Colonic mucosa (tissue), 4 donors: ENCODE results near the gene ODF2. TPM values are rescaled to one million over a fixed set of nuclear protein-coding genes. Genes with fewer than 3 reads are reported as not detected.
"Not testable (repeated sequence)": the region's sequence is repeated elsewhere in the genome, so short reads cannot be mapped to it uniquely, and the experiment has no call there.

ENCODE experiments used
- DNase-seq: peaks from one replicate; pipeline ENCODE4 v3.0.0-alpha.2; 2020
- H3K27ac ChIP-seq: fragments of 200-600 bp; one replicate; pipeline ENCODE4 v1.8.0; 2021
- H3K27me3 ChIP-seq: fragments of 200-600 bp; one replicate; pipeline ENCODE4 v1.8.0; 2021
- H3K36me3 ChIP-seq: fragments of 200-600 bp; one replicate; pipeline ENCODE4 v1.8.0; 2021
- H3K4me1 ChIP-seq: fragments of 200-600 bp; one replicate; pipeline ENCODE4 v1.8.0; 2021; ENCODE audit warnings: mild to moderate bottlenecking
- H3K4me3 ChIP-seq: fragments of 200-600 bp; one replicate; pipeline ENCODE4 v1.8.0; 2021
- H3K9ac ChIP-seq, 2 donors: one replicate each; pipeline ENCODE4 v1.7.0; 2013; ENCODE audit warnings: control low read depth in 2 of 2, low read depth in 2 of 2, low read length in 2 of 2
- H3K9me3 ChIP-seq: fragments of 200-600 bp; one replicate; pipeline ENCODE4 v1.8.0; 2021
- intact Hi-C: fragments of 100-400 bp; cut with DNase I; formaldehyde crosslinking; loops from one replicate; pipeline ENCODE4 v1.14.1; 2022
- total RNA-seq, 2 donors: library from RNA; stranded (reverse); fragmentation: NEBNext Ultra II Directional in 1 of 2; extraction: Animal tissue kit (Norgen Biotek cat#: 25700) in 1 of 2; gene quantifications; one replicate each; pipeline ENCODE4 v1.2.1, GENCODE V29; 2021
- TF ChIP-seq, protein P1 (sequence below): fragments of 200-600 bp; IDR thresholded peaks from one replicate; pipeline ENCODE4 v1.8.0; 2022; ENCODE audit warnings: antibody characterized with exemption, mild to moderate bottlenecking
- donor health status: healthy.
- donor health status: DM: no; HTN: no; CAD: no.
- donor health status: DM: no; HTN: no; CAD: no.

Gene ODF2
- total RNA-seq, 2 donors from 2014 or later = 14.9 to 36.2 TPM

GRCh38 chr9:128504485-128505413 is 48.9 kb downstream of the ODF2 start, which contains the start of gene GLE1:
TSS of gene GLE1 (plus strand) at chr9:128504719. CDS start at chr9:128504806, 87 bp downstream.
- DNase-seq = peak; percentile 98
- H3K9ac ChIP-seq = peak within 1 kb of the TSS; percentile 94 to 99
- peak within 1 kb of the TSS; percentile 80 for H3K27ac ChIP-seq
- intact Hi-C loops = no loop called here
- no peaks in the 10 kb centered on the region for H3K27me3 ChIP-seq
- no peaks in the 10 kb centered on the region for H3K9me3 ChIP-seq
- peaks cover 12% of the 10 kb centered on the region for H3K4me1 ChIP-seq
- TF ChIP-seq, protein P1, sequence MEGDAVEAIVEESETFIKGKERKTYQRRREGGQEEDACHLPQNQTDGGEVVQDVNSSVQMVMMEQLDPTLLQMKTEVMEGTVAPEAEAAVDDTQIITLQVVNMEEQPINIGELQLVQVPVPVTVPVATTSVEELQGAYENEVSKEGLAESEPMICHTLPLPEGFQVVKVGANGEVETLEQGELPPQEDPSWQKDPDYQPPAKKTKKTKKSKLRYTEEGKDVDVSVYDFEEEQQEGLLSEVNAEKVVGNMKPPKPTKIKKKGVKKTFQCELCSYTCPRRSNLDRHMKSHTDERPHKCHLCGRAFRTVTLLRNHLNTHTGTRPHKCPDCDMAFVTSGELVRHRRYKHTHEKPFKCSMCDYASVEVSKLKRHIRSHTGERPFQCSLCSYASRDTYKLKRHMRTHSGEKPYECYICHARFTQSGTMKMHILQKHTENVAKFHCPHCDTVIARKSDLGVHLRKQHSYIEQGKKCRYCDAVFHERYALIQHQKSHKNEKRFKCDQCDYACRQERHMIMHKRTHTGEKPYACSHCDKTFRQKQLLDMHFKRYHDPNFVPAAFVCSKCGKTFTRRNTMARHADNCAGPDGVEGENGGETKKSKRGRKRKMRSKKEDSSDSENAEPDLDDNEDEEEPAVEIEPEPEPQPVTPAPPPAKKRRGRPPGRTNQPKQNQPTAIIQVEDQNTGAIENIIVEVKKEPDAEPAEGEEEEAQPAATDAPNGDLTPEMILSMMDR = no peak
- peak within 1 kb of the TSS; percentile 91 for H3K4me3 ChIP-seq
- peaks cover 5% of the 10 kb centered on the region for H3K36me3 ChIP-seq

DNA sequence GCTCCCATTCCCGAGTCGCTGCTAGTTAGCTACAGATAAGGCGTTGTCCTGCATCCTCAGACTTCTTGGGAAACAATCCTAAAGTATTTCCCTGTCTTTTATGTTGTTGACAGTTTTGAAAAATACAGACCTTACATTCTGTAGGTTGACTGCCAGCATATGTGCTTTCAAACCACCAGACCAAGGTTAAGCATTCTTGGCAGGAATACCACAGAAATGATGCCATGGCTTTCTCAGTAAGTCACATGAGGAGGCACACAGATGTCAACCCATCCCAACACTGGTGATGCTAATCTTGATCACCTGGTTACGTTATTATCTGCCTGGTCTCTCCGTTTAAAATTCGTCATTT is 49.6 kb downstream of the ODF2 start:
- Histone ChIP-seq H3K4me3 (peak overlapping the region; percentile 91), H3K36me3 (peaks cover 5% of the 10 kb centered on the region), H3K9ac (peak overlapping the region; percentile 94 to 99), H3K27me3 (no peaks in the 10 kb centered on the region), H3K4me1 (peaks cover 12% of the 10 kb centered on the region), H3K9me3 (no peaks in the 10 kb centered on the region), H3K27ac (peak overlapping the region; percentile 80)
- intact Hi-C loops = no loop called here
- TF ChIP-seq, protein P1 = no peak
- DNase-seq = no peak

GRCh38 chr9:128505906-128506305 is 50.1 kb downstream of the ODF2 start:
- H3K27ac ChIP-seq, H3K27me3 ChIP-seq, intact Hi-C loops, H3K9ac ChIP-seq, DNase-seq, H3K9me3 ChIP-seq, H3K4me3 ChIP-seq, H3K36me3 ChIP-seq: not testable (repeated sequence)
- peaks cover 12% of the 10 kb centered on the region for H3K4me1 ChIP-seq

DNA sequence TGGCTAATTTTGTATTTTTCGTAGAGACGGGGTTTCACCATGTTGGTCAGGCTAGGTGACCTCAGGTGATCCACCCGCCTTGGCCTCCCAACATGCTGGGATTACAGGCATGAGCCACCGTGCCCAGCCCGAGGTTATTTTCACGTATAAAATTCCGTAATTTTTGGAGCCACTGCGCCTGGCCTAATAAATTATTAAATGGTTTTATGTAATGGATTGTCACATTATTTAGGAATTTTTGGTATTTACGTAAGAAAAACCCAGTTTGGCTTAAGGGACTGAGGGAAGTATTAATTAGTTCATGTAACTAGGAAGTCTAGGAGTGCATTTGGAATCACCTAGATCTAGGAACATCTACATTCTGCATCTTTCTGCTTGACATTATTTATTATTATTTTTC is 57.0 kb downstream of the ODF2 start:
- intact Hi-C loops = no loop called here
- DNase-seq = no peak
- Histone ChIP-seq H3K9ac (no peak overlapping the region), H3K36me3 (peaks cover 9% of the 10 kb centered on the region), H3K27me3 (no peaks in the 10 kb centered on the region), H3K27ac (no peak overlapping the region), H3K4me1 (no peaks in the 10 kb centered on the region), H3K4me3 (no peak overlapping the region), H3K9me3 (no peaks in the 10 kb centered on the region)
- TF ChIP-seq, protein P1 = no peak

GRCh38 chr9:128521956-128522355 is 66.2 kb downstream of the ODF2 start:
- H3K27me3 ChIP-seq = no peaks in the 10 kb centered on the region
- no peaks in the 10 kb centered on the region for H3K4me1 ChIP-seq
- TF ChIP-seq, protein P1 = no peak
- no peaks in the 10 kb centered on the region for H3K9me3 ChIP-seq
- peaks cover 14% of the 10 kb centered on the region for H3K36me3 ChIP-seq
- no peak overlapping the region for H3K9ac ChIP-seq
- intact Hi-C loops = loop anchor here (10.0 kb wide), 1 partner anchor 73 kb away; no protein-coding TSS in a partner anchor
- H3K4me3 ChIP-seq = no peak overlapping the region
- no peak for DNase-seq
- no peak overlapping the region for H3K27ac ChIP-seq
